Kidney epithelial cell (primary cell): ENCODE measurements around the gene ATP13A2. TPM values are rescaled to one million over a fixed set of nuclear protein-coding genes. Genes with fewer than 3 reads are reported as not detected.

Experiments
- DNase-seq: peaks from one replicate; pipeline ENCODE4 v3.0.0-alpha.2; 2010; ENCODE audit warnings: low read depth
- H3K27me3 ChIP-seq: 2 replicates; pipeline ENCODE4 v1.6.0; 2011; ENCODE audit warnings: low read length; ENCODE audit not compliant: control insufficient read depth, insufficient read depth
- H3K36me3 ChIP-seq: 2 replicates; pipeline ENCODE4 v1.5.1; 2011; ENCODE audit warnings: low read length; ENCODE audit not compliant: control insufficient read depth, insufficient read depth
- H3K4me3 ChIP-seq: 2 replicates; pipeline ENCODE4 v1.5.1; 2011; ENCODE audit warnings: low read depth, mild to moderate bottlenecking, control low read depth, low read length
- CTCF ChIP-seq: IDR thresholded peaks from 2 replicates; pipeline ENCODE4 v1.5.1; 2011; ENCODE audit warnings: mild to moderate bottlenecking, moderate library complexity, low read length, control low read depth, inconsistent platforms; ENCODE audit not compliant: insufficient read depth, poor library complexity, severe bottlenecking
- total RNA-seq: library from RNA; depleted of rRNA; stranded (reverse); fragments of >200 nt; gene quantifications from 2 replicates; pipeline ENCODE4 v1.2.3, GENCODE V29; 2015

The ATP13A2 gene
- total RNA-seq, 1 donor from 2014 or later: 74.1 TPM

- no peak for DNase-seq
- Histone ChIP-seq H3K4me3 (no peak overlapping the region), H3K27me3 (no peaks in the 10 kb centered on the region), H3K36me3 (no peaks in the 10 kb centered on the region)
- TF ChIP-seq CTCF: no peak
Measured at GRCh38 chr1:17055801-17056200, 44.1 kb upstream of the ATP13A2 start.

GRCh38 chr1:17053685-17054410, 42.1 kb upstream of the ATP13A2 start, which contains the start of gene SDHB:
Gene SDHB, minus strand, starts transcription at chr1:17054032. Its CDS starts 13 bp downstream, at chr1:17054019.
- peak; percentile 85 for DNase-seq
- no peaks in the 10 kb centered on the region for H3K27me3 ChIP-seq
- peak within 1 kb of the TSS; percentile 98 for H3K4me3 ChIP-seq
- no peak for TF ChIP-seq CTCF
- H3K36me3 ChIP-seq: no peaks in the 10 kb centered on the region

- no peak for TF ChIP-seq CTCF
- Histone ChIP-seq H3K36me3 (no peaks in the 10 kb centered on the region), H3K27me3 (no peaks in the 10 kb centered on the region), H3K4me3 (peak overlapping the region; percentile 98)
- no peak for DNase-seq
Measured at GRCh38 chr1:17053086-17053684, 41.5 kb upstream of the ATP13A2 start.

GRCh38 chr1:17052641-17053040, 40.9 kb upstream of the ATP13A2 start:
- TF ChIP-seq CTCF: no peak
- no peaks in the 10 kb centered on the region for H3K27me3 ChIP-seq
- DNase-seq: no peak
- no peaks in the 10 kb centered on the region for H3K36me3 ChIP-seq
- peak overlapping the region; percentile 98 for H3K4me3 ChIP-seq

GRCh38 chr1:17052038-17052437, 40.3 kb upstream of the ATP13A2 start:
- no peaks in the 10 kb centered on the region for H3K27me3 ChIP-seq
- DNase-seq: no peak
- no peak overlapping the region for H3K4me3 ChIP-seq
- TF ChIP-seq CTCF: no peak
- no peaks in the 10 kb centered on the region for H3K36me3 ChIP-seq
